ENCODE data around the gene OBP2A. TPM values are rescaled to one million over a fixed set of nuclear protein-coding genes. Genes with fewer than 3 reads are reported as not detected.
"Not testable (repeated sequence)": the region's sequence is repeated elsewhere in the genome, so short reads cannot be mapped to it uniquely, and the experiment has no call there.

OBP2A gene
- polyA plus RNA-seq, 1 donor (not counting 4 experiments of a cell fraction or from before 2014, with no cell fraction given) = not detected

DNA sequence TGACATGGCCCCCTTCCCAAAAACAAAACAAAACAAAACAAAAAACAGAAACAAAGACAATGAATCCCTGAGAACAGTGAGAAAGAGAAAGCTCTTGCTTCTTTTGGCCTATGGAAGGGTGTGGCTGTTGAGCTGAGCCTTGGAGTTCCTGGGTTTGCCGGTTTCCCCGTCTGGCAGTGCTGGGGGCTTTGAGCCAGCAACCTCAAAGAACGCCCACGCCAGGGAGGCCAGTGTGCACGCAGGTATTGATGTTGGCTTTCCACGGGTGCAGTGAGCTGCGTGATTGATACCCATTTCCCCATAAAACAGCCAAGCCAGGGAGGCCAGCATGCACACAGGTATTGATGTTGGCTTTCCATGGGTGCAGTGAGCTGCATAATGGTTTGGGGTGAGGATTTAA, 33.0 kb upstream of the OBP2A start:
- no peaks in the 10 kb centered on the region for H3K79me2 ChIP-seq (ENCODE audit: control insufficient read depth, insufficient read depth, low read length)
- dilution Hi-C loops (cut with MboI; ENCODE audit: extremely low pct_ligation_motif_present, low sequenced_read_pairs) = no loop called here
- H3K4me3 ChIP-seq (ENCODE audit: control insufficient read depth in 2 of 3, extremely low read depth in 1 of 3, insufficient read depth in 2 of 3, low read depth in 1 of 3, low read length in 3 of 3) = no peak overlapping the region
- no peak overlapping the region for H3K9ac ChIP-seq (ENCODE audit: control insufficient read depth, extremely low read depth, insufficient read depth, low read length)
- H4K20me1 ChIP-seq (ENCODE audit: control insufficient read depth, extremely low read depth, insufficient read depth, low read length) = no peaks in the 10 kb centered on the region
- TF ChIP-seq EZH2 (IDR thresholded peaks at IDR 0.05; ENCODE audit: low read length) (no peak), CTCF (optimal IDR thresholded peaks at IDR 0.05 in 1 of 3, IDR thresholded peaks at IDR 0.05 in 1 of 3, conservative IDR thresholded peaks at IDR 0.05 in 1 of 3; ENCODE audit: extremely low read depth in 1 of 3, insufficient read depth in 2 of 3, low read length in 3 of 3) (no peak)
- DNase-seq (ENCODE audit: low read depth, low spot score) = no peak
- no peaks in the 10 kb centered on the region for H3K9me1 ChIP-seq (ENCODE audit: control insufficient read depth, extremely low read depth, insufficient read depth, low read length)
- FAIRE-seq = no peak
- no peak overlapping the region for H3K4me2 ChIP-seq (ENCODE audit: control insufficient read depth, extremely low read depth, insufficient read depth, low read depth, low read length)
- no peaks in the 10 kb centered on the region for H3K27me3 ChIP-seq (ENCODE audit: control insufficient read depth, extremely low read depth, insufficient read depth, low read length)
- H2AFZ ChIP-seq (ENCODE audit: control insufficient read depth, low read length) = no peak overlapping the region
- H3K4me1 ChIP-seq (ENCODE audit: control insufficient read depth, extremely low read depth, insufficient read depth, low read length) = peaks cover 15% of the 10 kb centered on the region
- H3K9me3 ChIP-seq (ENCODE audit: control insufficient read depth, low read depth, low read length) = no peaks in the 10 kb centered on the region
- H3K36me3 ChIP-seq (ENCODE audit: control insufficient read depth in 2 of 2, extremely low read depth in 1 of 2, insufficient read depth in 2 of 2, low read length in 2 of 2) = no peaks in the 10 kb centered on the region
- H3K27ac ChIP-seq (ENCODE audit: control insufficient read depth, insufficient read depth, low read length) = no peak overlapping the region

- dilution Hi-C loops (cut with MboI; ENCODE audit: extremely low pct_ligation_motif_present, low sequenced_read_pairs) = no loop called here
- H2AFZ ChIP-seq (ENCODE audit: control insufficient read depth, low read length) = no peak overlapping the region
- peaks cover 15% of the 10 kb centered on the region for H3K4me1 ChIP-seq (ENCODE audit: control insufficient read depth, extremely low read depth, insufficient read depth, low read length)
- no peak overlapping the region for H3K4me2 ChIP-seq (ENCODE audit: control insufficient read depth, extremely low read depth, insufficient read depth, low read depth, low read length)
- no peak for TF ChIP-seq EZH2 (IDR thresholded peaks at IDR 0.05; ENCODE audit: low read length)
- no peak for TF ChIP-seq CTCF (optimal IDR thresholded peaks at IDR 0.05 in 1 of 3, IDR thresholded peaks at IDR 0.05 in 1 of 3, conservative IDR thresholded peaks at IDR 0.05 in 1 of 3; ENCODE audit: extremely low read depth in 1 of 3, insufficient read depth in 2 of 3, low read length in 3 of 3)
- H3K9me1 ChIP-seq (ENCODE audit: control insufficient read depth, extremely low read depth, insufficient read depth, low read length) = no peaks in the 10 kb centered on the region
- no peaks in the 10 kb centered on the region for H3K27me3 ChIP-seq (ENCODE audit: control insufficient read depth, extremely low read depth, insufficient read depth, low read length)
- H3K9me3 ChIP-seq (ENCODE audit: control insufficient read depth, low read depth, low read length) = no peaks in the 10 kb centered on the region
- no peaks in the 10 kb centered on the region for H3K36me3 ChIP-seq (ENCODE audit: control insufficient read depth in 2 of 2, extremely low read depth in 1 of 2, insufficient read depth in 2 of 2, low read length in 2 of 2)
- no peak overlapping the region for H3K9ac ChIP-seq (ENCODE audit: control insufficient read depth, extremely low read depth, insufficient read depth, low read length)
- DNase-seq (ENCODE audit: low read depth, low spot score) (no peak), FAIRE-seq (no peak)
- H3K27ac ChIP-seq (ENCODE audit: control insufficient read depth, insufficient read depth, low read length) = no peak overlapping the region
- no peaks in the 10 kb centered on the region for H3K79me2 ChIP-seq (ENCODE audit: control insufficient read depth, insufficient read depth, low read length)
- no peak overlapping the region for H3K4me3 ChIP-seq (ENCODE audit: control insufficient read depth in 2 of 3, extremely low read depth in 1 of 3, insufficient read depth in 2 of 3, low read depth in 1 of 3, low read length in 3 of 3)
- H4K20me1 ChIP-seq (ENCODE audit: control insufficient read depth, extremely low read depth, insufficient read depth, low read length) = no peaks in the 10 kb centered on the region
Observed at GRCh38 chr9:135513351-135513846, 32.5 kb upstream of the OBP2A start.

DNA sequence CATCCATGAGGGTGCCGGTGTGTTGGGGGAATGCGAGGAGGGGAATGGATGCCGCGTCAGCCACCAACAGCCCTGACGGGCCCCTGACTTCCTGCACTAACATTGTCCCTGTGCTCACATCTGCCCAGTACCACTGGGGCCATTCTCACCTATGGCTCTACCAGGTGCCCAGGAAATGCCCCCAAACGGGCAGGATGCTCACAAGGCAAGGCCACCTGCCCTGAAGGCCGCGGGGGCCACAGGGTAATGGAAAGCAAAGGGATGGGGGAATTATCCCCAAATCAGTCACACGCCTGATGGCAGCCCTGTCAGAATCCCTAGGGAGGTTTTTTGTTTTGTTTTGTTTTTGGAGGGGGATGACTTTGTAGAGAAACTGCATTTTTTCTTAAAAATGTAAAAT, 32.0 kb upstream of the OBP2A start:
- dilution Hi-C loops (cut with MboI; ENCODE audit: extremely low pct_ligation_motif_present, low sequenced_read_pairs); H3K4me2 ChIP-seq (ENCODE audit: control insufficient read depth, extremely low read depth, insufficient read depth, low read depth, low read length): not testable (repeated sequence)

More for the DNA sequence above, 32.0 kb upstream of the OBP2A start:
- H3K9ac ChIP-seq (ENCODE audit: control insufficient read depth, extremely low read depth, insufficient read depth, low read length); H3K79me2 ChIP-seq (ENCODE audit: control insufficient read depth, insufficient read depth, low read length); H4K20me1 ChIP-seq (ENCODE audit: control insufficient read depth, extremely low read depth, insufficient read depth, low read length); H2AFZ ChIP-seq (ENCODE audit: control insufficient read depth, low read length); H3K27me3 ChIP-seq (ENCODE audit: control insufficient read depth, extremely low read depth, insufficient read depth, low read length); DNase-seq (ENCODE audit: low read depth, low spot score); H3K9me1 ChIP-seq (ENCODE audit: control insufficient read depth, extremely low read depth, insufficient read depth, low read length); H3K36me3 ChIP-seq (ENCODE audit: control insufficient read depth in 2 of 2, extremely low read depth in 1 of 2, insufficient read depth in 2 of 2, low read length in 2 of 2); H3K4me3 ChIP-seq (ENCODE audit: control insufficient read depth in 2 of 3, extremely low read depth in 1 of 3, insufficient read depth in 2 of 3, low read depth in 1 of 3, low read length in 3 of 3); H3K9me3 ChIP-seq (ENCODE audit: control insufficient read depth, low read depth, low read length); H3K27ac ChIP-seq (ENCODE audit: control insufficient read depth, insufficient read depth, low read length); FAIRE-seq: not testable (repeated sequence)
- peaks cover 15% of the 10 kb centered on the region for H3K4me1 ChIP-seq (ENCODE audit: control insufficient read depth, extremely low read depth, insufficient read depth, low read length)
